NCI-H2171 treated with DMSO at 0.1 percent for 48 hours (cell line): ENCODE measurements around the gene ADCK1.
A peak's percentile ranks its signal among the peaks of the same experiment; 100 is the strongest.
"Not testable (repeated sequence)": the region's sequence is repeated elsewhere in the genome, so short reads cannot be mapped to it uniquely, and the experiment has no call there.

Source experiments
- DNase-seq: peaks from one replicate; lab custom pipeline; 2025; lab: John Stamatoyannopoulos, UW

Gene ADCK1

DNA sequence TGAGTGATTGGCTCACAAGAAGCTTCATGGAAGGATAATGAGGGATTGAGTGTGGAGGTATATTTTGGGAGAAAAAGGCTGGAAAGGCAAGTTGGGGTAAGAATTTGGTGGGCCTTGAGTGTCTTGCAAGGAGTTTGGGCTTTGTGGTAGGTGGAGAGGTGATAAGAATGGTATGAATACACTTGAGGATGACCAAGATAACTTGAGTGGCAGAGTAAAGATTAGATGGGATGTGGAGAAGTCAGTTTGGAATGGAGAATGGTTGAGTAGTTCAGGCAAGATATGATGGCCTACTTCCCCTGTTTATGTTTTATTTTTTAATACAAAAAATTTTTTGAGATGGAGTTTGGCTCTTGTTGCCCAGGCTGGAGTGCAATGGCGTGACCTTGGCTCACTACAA, 9.1 kb downstream of the ADCK1 start:
- DNase-seq: no peak

DNA sequence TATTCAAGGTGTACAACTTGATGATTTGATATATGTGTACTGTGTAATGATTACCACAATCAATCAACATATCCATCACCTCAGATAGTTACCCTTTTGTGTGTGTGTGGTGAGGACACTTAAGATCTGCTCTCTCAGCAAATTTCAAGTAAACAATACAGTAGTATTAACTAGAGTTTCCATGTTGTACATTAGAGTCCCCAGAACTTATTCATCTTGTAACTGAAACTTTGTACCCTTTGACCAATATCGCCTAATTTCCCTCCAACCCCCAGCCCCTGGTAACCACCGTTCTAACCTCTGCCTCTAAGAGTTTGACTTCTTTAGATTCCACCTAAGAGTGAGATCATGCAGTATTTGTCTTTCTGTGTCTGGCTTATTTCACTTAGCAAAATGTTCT, 12.1 kb downstream of the ADCK1 start:
- DNase-seq: no peak

DNA sequence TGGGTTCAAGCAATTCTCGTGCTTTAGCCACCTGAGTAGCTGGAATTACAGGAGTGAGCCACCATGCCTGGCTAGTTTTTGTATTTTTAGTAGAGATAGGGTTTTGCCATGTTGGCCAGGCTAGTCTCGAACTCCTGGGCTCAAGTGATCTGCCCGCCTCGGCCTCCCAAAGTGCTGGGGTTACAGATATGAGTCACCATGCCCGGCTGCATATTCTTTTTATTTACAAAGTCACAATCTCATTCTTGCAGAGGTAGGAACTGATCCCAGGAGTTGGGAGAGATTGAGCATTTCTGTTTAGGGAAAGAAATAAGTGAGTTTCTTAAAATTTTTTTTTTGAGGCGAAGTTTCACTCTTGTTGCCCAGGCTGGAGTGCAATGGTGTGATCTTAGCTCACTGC, 12.8 kb downstream of the ADCK1 start:
- DNase-seq: not testable (repeated sequence)

DNA sequence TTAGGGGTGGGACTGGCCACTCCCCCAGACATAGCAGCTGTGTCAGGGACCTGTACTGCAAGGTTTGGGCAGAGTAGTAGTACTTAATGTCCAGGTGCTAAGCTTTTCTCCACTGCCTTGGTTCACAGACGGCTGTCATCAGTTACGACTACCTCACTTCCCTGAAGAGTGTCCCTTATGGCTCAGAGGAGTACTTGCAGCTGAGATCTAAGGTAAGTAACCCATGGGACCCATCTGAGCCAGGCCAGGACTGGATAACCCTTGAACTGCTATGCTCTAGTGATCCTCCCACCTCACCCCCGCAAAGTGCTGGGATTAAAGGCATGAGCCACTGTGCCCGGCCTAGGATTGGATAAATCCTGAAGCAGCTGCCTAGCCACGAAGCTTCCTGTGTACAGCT, 22.4 kb downstream of the ADCK1 start:
- no peak for DNase-seq

DNA sequence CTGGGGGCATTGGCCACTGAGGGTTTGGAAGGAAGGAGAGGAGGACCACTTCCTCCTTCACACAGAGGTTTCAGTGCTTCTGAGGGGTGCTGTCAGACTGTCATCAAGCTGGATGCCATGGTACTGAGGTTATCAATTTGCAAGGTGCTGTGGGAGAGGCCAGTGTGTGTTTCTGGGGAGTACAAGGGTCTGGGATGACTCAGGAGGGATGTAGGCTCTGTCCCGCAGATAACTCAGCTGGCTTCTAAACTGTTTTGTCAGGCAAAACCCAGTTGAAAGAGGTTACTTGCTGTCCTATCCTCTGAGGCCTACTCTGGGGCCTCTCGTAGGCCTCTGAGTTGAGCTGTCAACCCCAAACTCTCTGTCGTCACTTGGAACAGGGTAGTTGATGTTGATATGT, 22.8 kb downstream of the ADCK1 start:
- DNase-seq: no peak

DNA sequence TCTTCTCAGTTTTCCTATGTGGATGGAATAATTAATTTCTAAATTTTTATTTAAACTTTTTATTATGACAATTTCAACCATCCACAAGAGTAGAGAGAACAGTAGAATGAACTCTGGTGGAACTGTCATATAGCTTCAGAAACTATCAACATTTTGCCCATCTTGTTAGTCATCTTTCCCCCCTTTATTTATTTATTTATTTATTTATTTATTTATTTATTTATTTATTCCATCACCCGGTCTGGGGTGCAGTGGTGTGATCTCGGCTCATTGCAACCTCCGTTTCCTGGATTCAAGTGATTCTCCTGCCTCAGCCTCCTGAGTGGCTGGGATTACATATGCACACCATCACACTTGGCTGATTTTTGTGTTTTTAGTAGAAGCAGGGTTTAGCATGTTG, 23.5 kb downstream of the ADCK1 start:
- no peak for DNase-seq

DNA sequence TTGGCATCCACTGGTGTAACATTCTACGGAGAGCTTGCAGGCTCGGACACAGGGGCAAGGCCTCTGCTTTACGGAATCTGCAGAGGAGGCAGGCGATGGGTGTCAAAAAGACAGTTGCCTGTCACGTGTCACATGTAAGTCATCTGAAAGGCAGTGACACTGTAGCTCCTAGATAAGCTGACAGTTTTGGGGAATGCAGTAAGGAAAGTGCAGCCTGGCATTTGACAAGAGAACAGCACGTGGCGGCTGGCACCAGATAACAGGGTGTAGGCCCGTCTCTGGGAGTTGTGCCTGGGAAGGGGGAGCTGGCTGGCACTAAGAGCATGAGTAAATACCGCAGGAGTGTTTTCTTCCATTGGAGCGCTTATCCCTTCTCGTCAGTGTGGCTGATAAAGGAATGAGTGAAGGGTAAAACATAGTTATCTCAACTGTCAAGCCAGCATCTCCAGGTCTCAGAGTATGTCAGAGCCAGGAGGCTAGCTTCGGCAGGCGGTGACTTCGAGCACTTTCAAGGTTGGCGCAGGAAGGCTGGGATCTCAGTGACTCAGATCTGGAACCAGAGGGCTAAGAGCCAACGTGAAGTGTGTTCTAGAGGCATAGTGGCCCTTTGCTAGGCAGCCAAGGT, 26.1 kb downstream of the ADCK1 start:
- DNase-seq: no peak

DNA sequence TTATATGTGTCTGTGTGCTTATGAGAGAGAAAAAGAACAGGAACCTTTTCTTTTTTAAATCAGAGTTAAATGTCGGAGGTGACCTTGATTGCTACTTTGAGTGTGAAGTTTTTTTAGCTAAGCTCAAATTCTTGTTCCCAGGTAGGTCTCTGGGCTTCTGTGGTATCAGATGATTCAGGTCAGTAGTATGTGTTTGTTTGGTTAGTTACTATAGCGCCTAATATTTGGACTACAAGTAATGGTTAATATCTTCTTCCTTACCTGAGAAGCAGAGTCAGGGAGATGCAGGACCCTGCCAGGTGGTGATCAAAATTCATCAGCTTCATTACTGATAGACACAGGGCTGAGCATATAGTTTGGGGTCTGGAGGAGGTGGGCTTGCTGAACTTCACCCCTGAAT, 30.8 kb downstream of the ADCK1 start:
- no peak for DNase-seq

DNA sequence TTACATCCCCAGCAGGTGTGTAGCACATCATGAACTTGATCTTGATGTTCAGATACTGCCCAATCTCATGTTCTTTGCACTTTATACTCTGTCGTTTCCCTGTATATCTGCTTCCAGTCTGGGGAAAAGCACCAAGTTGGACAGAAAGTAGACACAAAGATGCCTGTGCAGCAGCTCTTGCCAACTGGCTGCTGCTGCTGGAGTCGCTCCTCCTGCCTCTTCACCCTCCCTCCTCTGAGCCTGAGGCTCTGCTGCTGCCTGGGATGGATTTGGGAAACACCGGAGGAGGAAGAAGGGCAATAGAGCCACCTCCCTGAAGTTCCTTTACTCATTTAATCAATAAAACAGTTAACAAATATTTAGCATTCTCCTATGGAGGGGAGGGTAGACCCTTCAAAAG, 32.4 kb downstream of the ADCK1 start:
- no peak for DNase-seq

DNA sequence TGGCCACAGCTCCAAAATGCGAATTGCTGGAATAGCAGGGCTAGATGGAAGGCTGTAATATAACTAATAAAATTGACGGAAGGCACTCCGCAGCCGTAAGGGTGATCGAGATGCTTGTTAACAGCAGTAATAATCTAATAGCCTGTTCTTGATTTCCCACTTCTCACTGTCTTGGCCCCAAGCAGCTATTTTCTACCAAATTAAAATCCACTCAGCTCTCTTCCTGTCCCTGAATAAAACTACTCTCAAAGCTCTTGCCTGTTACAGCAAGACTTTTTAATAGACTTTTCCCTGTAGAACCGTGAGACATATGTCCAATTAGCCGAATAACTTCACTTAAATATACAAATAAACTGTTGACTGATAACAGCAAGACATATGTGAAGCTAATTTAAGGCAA, 38.0 kb downstream of the ADCK1 start:
- no peak for DNase-seq

DNA sequence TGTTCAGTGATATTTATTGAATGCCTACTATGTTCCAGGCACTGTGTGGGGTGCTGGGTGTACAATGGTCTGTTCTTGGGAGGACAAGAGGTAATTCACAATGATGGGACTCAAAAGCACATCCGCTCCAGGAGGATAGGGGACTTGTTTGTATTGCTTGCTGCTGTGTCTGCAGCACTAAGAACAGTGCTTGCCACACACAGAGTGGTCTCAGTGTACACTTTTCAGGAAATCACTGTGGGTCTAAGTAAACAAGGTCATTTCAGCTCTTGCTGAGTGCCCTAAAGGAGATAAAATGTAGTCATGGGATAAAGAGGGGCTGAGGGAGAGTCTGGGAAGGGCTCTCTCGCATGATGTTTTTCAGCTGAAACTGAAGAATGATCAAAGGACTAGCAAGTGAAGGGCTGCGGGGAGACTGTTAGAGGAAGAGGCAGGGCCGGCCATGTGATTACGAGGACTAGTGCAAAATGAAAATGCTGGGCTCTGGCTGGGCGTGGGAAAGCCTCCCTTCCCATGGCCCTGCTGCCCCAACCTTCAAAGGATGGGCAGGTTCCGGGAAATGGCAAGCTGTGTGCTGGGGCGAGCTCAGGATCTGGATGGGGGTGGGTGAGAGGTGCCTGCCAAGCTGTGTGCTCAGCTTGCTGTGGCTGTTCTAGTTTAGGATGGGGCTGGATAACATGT, 39.1 kb downstream of the ADCK1 start:
- no peak for DNase-seq

DNA sequence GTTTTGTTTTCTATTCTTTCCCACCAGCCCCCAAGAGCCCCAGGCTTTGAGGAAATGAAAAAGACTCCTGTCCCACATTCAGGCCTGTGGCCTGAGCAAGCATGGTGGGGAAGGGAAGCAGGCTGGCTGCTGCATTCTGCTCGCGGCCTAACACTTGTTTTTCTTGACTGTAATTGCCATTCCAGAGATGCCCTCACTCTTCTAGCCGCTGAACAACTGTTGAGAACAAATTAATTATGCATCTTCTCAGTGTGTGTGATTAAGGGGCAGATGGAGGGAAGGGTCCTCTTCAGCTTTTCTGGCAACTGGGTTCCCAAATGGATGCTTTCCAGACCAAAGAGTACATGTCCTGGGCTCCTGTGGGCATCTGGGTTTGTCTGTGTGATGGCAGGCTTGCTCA, 43.3 kb downstream of the ADCK1 start:
- DNase-seq: peak; percentile 9

DNA sequence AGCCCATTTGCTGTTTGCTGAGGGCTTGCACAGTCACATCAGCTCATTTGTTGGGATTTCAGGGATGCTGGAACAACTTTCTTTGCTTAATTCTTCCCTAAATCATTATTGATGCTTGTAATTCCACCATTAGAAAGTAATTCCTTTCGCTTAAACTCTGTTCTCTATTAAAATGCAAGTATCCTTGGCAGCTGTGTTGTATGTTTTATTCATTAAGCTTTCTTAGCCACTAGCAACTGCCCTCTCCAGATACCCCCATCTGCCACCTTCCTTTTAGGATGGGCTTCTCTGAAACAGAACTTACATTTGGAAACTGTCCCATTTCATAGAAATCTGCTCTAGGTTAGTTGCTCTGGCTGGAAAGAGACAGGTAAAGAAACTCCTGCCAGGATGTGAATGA, 43.7 kb downstream of the ADCK1 start:
- DNase-seq: no peak

DNA sequence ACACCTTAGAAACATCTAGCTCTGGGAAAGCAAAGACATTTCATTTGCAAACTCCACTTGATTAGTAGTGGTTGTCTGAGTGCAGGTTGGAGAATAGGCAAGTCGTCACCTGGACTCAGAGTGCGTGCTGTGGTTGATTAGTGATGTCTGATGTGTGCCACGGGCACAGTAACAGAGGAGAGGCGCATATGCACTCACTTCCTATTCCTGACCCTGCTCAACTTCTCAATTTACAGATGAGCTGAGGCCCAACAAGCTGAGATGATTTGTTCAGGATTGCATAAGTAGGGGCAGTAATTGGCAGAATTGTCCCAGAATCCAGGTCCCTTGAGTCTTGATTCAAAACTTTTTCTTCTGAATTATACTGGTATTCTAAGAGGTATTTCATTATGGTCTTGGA, 44.9 kb downstream of the ADCK1 start:
- no peak for DNase-seq

DNA sequence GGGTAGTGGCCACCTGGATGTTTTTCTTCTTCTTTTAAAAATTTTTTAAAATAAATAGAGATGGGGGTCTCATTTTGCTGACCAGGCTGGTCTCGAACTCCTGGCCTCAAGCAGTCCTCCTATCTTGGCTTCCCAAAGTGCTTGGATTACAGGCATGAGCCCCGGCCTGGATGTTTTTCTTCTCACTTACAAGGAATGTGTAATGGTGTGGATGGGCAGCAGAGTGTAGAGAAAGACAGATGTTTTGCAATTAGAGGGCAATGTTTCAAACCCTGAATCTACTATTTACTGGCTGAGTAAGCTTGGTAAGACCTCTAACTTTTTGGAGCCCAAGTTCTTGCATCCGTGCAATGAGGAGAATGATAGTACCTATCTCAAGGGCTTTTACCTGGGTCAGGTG, 48.1 kb downstream of the ADCK1 start:
- no peak for DNase-seq

DNA sequence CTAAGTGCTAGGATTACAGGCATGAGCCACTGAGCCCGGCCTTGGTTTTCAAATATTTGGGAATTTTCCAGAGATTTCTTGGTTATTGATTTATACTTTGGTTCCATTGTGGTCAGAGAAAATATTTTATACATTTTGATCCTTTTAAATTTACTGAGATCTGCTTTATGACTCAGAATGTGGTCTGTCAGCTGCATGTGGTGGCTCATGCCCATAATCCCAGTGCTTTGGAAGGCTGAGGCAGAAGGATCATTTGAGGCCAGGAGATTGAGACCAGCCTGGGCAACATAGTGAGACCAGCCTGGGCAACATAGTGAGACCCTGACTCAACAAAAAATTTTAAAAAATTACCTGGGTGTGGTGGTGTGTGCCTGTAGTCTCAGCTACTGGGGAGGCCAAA, 49.8 kb downstream of the ADCK1 start:
- no peak for DNase-seq

DNA sequence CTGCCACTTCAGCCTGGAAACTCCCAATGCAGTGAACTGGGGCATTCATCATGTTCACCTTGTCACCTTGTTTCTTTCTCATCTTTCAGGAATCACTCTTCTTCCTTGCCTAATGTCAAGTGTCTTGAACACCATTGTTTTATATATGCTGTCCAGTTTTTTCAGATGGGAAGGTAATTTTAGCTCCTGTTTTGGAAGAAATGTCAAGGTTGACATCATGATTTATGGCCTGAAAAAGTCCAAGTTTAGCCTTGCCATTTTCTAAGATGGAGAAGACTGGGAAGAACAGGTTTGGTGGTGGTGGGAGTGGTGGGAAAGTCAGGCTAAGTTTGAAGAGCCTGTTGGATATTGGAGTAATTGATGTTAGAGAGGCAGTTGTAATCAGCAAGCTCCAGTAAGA, 54.0 kb downstream of the ADCK1 start:
- no peak for DNase-seq

DNA sequence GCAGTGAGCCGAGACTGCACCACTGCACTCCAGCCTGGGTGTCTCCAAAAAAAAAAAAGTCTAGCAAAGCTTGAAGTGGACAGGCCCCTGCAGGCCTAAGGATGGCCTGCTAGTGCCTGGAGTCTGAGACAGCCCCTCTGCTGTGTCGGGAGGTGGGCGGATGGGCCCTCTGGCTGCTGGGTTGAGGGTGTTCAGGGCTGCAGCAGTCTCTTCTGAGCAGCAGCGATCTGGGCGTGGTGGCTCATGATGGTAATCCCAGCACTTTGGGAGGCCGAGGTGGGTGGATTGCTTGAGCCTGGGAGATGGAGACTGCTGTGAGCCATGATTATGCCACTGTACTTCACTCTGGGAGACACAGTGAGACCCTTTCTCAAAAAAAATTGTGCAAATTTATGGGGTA, 57.0 kb downstream of the ADCK1 start:
- no peak for DNase-seq

DNA sequence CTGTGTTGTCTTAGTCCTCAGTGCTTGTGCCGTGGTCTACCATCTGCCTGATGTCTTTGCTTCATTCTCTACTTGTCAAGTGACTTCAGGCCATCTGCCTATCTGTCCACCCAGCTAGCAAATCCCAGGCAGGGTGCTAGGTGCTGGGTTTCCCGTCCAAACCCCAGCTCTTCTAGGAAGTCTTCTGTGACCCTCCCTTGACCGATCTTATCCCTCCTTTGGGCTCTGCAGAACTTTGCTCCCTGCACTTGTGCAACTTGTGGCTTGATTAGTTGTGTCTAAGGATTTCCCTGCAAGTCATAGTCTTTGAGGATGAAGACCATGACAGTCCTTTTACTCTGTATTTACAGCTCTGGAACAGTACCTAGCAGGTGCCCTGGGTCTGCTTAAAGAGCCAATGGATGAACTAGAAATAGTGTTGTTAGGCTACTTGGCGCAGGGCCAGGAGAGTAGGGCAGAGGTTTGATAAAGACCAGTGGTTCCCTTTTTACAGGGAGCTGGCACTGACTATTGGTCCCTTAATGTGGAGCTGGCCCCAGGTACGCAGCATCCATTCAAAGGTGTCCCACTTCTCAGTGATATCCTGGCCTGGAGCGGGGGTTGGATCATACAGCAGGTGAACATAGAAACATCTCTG, 60.1 kb downstream of the ADCK1 start:
- DNase-seq: peak; percentile 8

DNA sequence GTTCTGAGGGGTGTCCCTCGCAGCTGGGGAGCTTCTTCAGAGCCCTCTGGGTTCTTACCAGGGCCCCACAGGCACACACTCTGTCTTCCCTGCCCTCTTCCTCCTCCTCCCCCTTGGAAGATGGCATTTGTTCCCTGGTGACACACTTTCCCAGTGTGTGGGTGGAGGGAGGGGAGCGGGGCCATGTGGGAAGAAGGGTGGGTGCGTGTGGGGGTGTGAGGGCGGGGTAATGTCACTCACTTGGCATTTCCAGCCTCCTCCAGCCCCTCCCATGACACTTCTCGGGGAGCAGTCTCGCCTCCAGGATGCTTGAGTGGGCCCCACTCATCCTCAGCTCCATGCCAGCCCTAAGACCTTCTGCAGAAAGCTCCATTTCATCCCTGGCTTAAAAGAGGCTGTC, 61.3 kb downstream of the ADCK1 start:
- no peak for DNase-seq

DNA sequence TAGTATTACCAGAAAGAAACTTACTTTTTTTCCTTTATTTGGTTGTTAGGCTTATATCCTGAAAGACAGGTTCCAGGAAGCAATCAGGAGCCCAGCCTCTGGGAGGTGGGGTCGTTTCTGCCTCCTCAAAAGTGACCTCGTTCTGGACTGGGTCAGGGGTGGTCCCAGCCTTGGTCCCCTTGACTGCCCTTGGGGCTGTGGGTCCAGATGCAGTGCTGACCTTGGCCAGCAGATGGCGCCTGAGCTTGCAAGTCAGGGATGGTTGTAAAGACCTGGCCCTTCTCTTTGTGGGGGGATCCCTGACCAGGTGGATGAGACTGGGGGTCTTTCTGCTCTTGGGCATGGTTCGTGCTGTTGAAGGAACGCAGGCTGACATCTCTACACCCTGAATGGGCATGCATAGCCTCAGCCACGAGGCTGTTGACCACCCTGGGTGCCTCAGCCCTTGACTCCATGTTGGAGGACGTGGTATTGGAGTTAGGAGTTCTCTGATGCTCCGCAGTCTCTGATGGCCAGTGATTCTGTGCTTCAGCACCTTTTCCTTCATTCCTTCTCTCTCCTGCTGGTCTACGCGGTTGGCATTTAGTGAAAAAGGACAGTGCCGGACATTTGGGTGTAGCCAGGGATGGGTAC, 62.4 kb downstream of the ADCK1 start:
- peak; percentile 43 for DNase-seq

DNA sequence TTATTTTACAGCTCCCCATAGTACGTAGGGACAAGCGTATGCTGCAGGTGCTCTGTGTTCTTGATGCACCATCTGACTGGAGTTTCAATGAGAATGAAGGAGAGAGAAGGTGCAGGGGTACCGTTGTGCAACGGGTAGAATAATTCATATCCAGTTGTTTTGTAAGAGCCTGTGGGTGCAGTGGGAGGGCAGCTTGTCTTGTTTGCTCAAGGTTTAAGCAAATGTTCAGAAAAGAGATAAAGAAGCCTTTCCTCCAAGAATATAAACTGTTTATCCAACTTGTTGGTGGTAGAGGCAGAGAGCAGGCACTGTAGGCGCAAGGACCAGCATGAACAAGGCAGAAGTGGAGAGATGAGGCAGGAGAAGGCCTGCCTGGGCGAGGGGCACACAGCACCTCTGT, 64.2 kb downstream of the ADCK1 start:
- DNase-seq: no peak

DNA sequence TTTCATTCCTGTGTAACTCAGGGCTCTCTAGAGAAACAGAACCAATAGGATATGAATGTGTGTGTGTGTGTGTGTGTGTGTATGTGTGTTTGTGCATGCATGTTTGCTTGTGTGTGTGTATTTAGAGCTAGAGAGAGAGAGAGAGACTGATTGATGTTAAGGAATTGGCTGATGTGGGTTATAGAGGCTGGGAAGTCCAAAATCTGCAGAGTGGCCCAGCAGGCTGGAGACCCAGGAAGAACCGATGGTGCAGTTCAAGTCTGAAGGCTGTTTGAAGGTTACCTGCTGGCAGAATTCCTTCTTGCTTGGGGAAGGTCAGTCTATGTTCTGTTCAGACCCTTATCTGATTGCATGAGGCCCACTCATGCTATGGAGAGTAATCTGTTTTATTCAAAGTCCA, 64.7 kb downstream of the ADCK1 start:
- no peak for DNase-seq
